Islet of Langerhans (tissue), 1 donor: Measurements from ENCODE around the gene BAIAP2L1.
"Not testable (repeated sequence)": the region's sequence is repeated elsewhere in the genome, so short reads cannot be mapped to it uniquely, and the experiment has no call there.

Experiments
- FAIRE-seq: peaks from one replicate; lab custom pipeline; 2011; peaks lifted over from hg19 to GRCh38; lab: Jason Lieb, UNC

The BAIAP2L1 gene

GRCh38 chr7:98400542-98401340 is at the start of gene BAIAP2L1:
Gene BAIAP2L1 (minus strand): TSS chr7:98401090. CDS start chr7:98400852, 238 bp downstream.
- no peak for FAIRE-seq

DNA sequence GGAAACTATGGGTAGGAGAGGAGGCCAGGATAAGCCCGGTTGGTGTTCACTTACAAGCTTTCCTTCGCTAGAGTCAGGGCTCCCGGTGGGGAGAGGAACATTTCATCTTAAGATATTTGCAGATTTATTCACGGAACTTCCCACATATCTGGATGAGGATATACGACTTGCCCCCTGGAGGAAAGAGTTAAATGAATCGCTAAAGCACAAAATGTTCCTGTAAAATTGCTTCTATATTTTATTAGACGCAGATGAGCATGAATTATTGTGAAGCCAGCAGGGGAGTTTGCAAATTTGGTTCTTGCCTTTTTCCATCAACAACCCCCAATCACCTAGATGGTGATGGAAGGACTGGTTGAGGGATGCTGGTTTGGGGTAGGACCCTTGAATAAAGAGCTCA is 47.9 kb upstream of the BAIAP2L1 start:
- FAIRE-seq: no peak

DNA sequence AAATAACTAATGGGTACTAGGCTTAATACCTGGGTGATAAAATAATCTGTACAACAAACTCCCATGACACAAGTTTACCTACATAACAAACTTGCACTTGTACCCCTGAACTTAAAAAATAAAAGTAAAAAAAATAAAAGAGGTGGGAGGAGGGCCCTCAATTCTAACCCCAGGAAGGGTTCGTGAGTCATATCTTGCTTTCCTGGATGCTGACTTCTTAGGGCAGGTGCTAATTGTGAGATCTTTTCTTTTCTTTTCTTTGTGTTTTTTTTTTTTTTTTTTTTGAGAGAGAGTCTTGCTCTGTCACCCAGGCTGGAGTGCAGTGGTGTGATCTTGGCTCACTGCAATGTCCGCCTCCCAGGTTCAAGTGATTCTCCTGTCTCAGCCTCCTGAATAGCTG is 40.1 kb upstream of the BAIAP2L1 start:
- not testable (repeated sequence) for FAIRE-seq

GRCh38 chr7:98439484-98439883 is 38.6 kb upstream of the BAIAP2L1 start:
- no peak for FAIRE-seq

GRCh38 chr7:98434087-98434486 is 33.2 kb upstream of the BAIAP2L1 start:
- FAIRE-seq: no peak

DNA sequence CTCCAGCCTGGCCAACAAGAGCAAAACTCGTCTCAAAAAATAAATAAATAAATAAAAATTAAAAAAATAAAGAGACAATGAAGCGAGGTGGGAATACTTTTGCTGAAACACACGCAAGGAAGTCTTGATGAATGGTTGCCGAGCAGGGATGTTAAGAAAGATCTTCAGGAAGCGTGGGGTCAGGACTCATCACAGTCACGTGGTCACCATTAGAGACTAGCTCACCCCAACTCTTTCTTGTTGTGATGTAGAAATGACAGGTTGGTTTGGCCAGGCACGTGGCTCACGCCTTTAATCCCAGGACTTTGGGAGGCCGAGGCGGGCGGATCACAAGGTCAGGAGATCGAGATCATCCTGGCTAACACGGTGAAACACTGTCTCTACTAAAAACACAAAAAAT is 28.9 kb upstream of the BAIAP2L1 start:
- no peak for FAIRE-seq

GRCh38 chr7:98423043-98423442 is 22.2 kb upstream of the BAIAP2L1 start:
- no peak for FAIRE-seq

GRCh38 chr7:98420966-98421612 is 20.2 kb upstream of the BAIAP2L1 start:
- FAIRE-seq: no peak

- FAIRE-seq: not testable (repeated sequence)
Measured at GRCh38 chr7:98419988-98420387, 19.1 kb upstream of the BAIAP2L1 start.

DNA sequence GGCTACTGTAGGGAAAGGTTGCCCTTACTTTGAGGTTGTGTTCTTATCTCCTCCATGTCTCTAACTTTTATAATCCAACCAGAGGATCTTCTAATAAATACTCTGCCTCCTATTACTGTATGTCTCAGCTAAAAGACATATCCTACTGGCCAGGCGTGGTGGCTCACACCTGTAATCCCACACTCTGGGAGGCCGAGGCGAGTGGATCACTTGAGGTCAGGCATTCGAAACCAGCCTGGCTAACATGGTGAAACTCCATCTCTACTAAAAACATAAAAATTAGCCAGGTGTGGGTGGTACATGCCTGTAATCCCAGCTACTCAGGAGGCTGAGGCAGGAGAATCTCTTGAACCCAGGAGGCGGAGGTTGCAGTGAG is 18.4 kb upstream of the BAIAP2L1 start:
- not testable (repeated sequence) for FAIRE-seq

DNA sequence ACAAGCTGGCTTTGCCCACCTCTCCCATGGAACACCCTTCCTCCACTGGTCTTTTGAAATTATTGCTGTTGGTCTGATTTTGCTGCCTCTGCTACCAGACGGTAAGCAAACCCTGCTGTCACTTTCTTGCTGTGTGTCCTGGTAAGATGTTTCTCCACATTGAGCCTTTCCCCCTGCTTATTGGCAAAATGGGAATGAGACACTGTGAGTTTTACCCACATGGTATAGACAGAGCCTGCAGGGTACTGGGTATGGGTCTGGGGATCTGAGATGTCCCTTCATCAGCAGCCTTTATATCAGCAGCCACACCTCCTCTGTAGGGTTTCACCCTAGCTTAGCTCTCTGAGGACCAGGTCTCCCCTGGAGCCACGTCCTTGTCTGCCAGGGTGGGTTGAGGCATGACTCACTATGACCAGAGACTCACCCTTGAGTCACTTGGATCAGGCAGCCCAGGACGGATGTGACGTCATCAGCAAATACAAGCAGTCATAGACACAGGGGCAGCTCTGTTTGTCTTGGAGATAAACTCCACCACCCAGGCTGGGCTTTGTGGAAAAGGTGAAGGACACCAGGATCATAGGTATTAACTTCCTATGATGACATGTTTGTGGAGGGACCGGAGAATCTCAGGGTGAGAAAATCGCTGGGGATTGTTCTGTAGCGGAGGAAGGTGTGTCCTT is 17.9 kb upstream of the BAIAP2L1 start:
- no peak for FAIRE-seq

DNA sequence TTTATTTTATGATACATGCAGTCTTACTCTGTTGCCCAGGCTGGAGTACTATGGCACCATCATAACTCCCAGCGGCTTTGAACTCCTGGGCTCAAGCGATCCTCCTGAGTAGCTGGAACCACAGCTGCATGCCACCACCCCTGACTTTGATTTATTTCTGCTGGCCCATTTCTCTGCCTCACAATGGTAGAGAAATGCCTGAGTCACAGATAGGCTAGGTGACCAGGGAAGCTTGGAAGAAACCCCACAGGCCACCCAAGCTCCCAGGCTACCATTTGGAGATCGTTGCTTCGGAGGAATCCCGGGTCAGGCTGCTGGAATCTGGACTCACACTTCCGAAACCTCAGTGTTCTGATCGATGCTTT is 17.4 kb upstream of the BAIAP2L1 start:
- FAIRE-seq: no peak

GRCh38 chr7:98417604-98418270 is 16.8 kb upstream of the BAIAP2L1 start:
- FAIRE-seq: not testable (repeated sequence)

DNA sequence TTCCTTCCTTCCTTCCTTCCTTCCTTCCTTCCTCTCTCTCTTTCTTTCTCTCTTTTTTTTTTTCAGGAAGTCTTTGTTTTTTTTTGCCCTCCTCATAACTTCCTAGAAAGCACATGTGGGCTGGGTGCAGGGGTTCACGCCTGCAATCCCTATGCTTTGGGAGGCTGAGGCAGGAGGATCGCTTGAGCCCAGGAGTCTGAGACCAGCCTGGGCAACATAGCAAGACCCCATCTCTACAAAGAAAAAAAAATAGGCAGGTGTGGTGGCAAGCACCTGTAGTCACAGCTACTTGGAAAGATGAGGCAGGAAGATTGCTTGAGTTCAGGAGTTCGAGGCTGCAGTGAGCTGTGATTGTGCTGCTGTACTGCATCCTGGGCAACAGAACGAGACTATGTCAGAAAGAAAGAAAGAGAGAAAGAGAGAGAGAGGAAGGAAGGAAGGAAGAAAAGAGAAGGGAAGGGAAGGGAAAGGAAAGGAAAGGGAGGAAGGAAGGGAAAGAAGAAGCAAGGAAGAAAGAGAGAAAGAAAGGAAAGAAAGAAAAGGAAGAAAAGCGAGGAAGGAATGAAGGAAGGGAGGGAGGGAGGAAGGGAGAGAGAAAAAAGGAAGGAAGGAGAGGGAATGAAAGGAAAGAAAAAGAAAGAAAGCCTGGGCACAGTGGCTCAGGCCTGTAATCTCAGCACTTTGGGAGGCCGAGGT is 13.5 kb upstream of the BAIAP2L1 start:
- FAIRE-seq: no peak

DNA sequence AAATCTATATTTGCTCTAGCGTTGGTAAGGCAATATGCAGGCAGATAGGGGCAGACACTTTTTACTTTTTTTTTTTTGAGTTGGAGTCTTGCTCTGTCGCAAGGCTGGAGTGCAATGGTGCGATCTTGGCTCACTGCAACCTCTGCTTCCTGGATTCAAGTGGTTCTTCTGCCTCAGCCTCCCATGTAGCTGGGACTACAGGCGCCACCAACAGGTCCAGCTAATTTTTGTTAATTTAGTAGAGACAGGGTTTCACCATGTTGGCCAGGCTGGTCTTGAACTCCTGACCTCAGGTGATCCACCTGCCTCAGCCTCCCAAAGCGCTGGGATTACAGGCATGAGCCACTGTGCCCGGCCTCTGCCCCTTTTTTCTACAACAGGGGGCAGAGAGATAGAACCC is 12.8 kb upstream of the BAIAP2L1 start:
- FAIRE-seq: not testable (repeated sequence)

- FAIRE-seq: no peak
Measured at GRCh38 chr7:98409843-98410242, 9.0 kb upstream of the BAIAP2L1 start.

- FAIRE-seq: not testable (repeated sequence)
Measured at GRCh38 chr7:98408146-98408545, 7.3 kb upstream of the BAIAP2L1 start.

DNA sequence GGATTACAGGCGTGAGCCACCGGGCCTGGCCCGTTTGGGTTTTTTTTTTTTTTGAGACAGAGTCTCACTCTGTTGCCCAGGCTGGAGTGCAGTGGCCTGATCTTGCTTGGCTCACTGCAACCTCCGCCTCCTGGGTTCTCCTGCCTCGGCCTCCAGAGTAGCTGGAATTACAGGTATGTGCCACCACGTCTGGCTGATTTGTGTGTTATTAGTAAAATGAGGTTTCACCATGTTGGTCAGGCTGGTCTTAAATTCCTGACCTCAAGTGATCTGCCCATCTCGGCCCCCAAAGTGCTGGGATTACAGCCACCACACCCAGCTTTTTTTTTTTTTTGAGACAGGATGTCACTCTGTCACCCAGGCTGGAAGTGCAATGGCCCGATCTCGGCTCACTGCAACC is 5.9 kb upstream of the BAIAP2L1 start:
- FAIRE-seq: no peak

GRCh38 chr7:98404840-98405239 is 4.0 kb upstream of the BAIAP2L1 start:
- FAIRE-seq: no peak

GRCh38 chr7:98399890-98400541 is 874 bp downstream of the BAIAP2L1 start:
- no peak for FAIRE-seq

DNA sequence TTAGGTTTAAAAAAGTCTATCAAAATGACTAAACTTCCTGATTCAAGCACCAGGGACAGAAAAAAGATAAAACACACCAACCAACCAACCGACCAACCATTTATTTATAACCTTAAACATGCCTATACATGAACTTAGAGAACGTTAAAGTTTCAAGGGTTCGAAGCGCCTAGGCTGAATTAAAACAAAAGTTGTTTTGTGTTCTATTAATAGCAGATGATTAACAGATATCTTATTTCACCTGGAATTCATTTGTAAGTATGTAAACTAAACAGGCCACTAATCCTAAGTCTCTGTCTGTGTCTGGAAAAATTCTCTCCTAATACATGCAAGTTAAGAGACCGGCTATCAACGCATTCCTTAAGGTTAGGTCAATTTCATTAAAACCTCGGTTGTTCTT is 1.4 kb downstream of the BAIAP2L1 start:
- no peak for FAIRE-seq
